GM20000 (cell line): ENCODE data around the gene PHLDA2.

Experiments used
- DNase-seq: peaks from one replicate; pipeline ENCODE4 v3.0.0; 2012; ENCODE audit warnings: low spot score
- TF ChIP-seq, protein P1 (sequence below): IDR thresholded peaks from 2 replicates; pipeline ENCODE4 v1.5.1; 2012; ENCODE audit warnings: mild to moderate bottlenecking, control low read depth; ENCODE audit errors: extremely low read depth, missing control alignments

The PHLDA2 gene

DNA sequence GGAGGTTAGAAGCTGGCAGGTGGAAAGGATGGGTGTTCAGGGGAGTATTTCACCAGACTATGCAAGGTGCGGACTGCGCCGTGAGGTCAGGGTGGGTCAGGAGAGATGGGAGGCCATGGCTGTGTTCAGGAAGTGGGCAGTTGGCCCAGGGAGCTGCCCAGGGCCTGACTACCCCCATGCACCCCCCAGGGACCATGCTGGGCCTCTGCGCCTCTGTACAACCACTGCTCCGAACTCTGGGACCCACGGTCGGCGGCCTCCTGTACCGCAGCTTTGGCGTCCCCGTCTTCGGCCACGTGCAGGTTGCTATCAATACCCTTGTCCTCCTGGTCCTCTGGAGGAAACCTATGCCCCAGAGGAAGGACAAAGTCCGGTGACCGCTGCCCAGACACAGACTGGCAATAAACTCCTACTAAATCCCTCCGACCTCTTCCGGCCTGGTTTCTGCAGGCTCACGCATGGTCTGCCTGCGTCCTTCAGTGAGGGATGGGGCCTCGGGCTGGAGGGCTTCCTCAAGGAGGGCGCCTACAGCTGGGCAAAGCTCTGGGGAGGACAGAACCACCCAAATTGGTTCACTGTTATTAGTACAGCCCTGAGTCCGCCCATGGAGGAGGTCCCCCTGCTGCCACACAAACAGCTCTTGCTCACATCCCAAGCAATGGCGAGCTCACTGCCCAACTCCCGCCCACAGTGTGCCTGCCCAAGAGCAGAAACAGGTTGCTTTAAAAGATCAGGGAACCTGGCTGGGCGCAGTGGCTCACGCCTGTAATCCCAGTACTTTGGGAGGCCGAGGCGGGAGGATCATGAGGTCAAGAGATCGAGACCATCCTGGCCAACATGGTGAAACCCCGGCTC, 4.2 kb downstream of the PHLDA2 start:
- TF ChIP-seq, protein P1, sequence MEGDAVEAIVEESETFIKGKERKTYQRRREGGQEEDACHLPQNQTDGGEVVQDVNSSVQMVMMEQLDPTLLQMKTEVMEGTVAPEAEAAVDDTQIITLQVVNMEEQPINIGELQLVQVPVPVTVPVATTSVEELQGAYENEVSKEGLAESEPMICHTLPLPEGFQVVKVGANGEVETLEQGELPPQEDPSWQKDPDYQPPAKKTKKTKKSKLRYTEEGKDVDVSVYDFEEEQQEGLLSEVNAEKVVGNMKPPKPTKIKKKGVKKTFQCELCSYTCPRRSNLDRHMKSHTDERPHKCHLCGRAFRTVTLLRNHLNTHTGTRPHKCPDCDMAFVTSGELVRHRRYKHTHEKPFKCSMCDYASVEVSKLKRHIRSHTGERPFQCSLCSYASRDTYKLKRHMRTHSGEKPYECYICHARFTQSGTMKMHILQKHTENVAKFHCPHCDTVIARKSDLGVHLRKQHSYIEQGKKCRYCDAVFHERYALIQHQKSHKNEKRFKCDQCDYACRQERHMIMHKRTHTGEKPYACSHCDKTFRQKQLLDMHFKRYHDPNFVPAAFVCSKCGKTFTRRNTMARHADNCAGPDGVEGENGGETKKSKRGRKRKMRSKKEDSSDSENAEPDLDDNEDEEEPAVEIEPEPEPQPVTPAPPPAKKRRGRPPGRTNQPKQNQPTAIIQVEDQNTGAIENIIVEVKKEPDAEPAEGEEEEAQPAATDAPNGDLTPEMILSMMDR: no peak
- no peak for DNase-seq

GRCh38 chr11:2924381-2924780, 4.8 kb downstream of the PHLDA2 start:
- no peak for DNase-seq
- TF ChIP-seq, protein P1: no peak

GRCh38 chr11:2923446-2924375, 5.5 kb downstream of the PHLDA2 start:
- TF ChIP-seq, protein P1: no peak
- no peak for DNase-seq

DNA sequence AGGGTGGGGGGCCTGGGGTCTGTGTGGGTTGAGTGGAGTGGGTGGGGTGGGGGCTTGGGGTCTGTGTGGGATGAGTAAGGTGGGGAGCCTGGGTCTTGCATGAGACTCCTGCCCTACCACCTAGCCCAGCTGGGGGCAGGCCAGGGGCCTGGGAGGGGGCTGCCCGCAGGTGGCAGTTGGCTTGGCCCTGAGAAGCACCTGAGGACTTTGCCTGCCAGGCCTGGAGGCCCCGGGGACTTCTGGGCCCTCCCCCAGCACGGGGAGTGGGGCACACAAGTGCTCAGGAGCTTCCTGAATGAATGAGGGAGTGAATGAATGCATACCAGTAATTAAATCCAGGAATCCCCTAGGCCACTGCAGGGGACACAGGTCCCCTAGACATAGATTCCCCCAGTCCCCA, 6.6 kb downstream of the PHLDA2 start:
- TF ChIP-seq, protein P1: no peak
- DNase-seq: no peak

DNA sequence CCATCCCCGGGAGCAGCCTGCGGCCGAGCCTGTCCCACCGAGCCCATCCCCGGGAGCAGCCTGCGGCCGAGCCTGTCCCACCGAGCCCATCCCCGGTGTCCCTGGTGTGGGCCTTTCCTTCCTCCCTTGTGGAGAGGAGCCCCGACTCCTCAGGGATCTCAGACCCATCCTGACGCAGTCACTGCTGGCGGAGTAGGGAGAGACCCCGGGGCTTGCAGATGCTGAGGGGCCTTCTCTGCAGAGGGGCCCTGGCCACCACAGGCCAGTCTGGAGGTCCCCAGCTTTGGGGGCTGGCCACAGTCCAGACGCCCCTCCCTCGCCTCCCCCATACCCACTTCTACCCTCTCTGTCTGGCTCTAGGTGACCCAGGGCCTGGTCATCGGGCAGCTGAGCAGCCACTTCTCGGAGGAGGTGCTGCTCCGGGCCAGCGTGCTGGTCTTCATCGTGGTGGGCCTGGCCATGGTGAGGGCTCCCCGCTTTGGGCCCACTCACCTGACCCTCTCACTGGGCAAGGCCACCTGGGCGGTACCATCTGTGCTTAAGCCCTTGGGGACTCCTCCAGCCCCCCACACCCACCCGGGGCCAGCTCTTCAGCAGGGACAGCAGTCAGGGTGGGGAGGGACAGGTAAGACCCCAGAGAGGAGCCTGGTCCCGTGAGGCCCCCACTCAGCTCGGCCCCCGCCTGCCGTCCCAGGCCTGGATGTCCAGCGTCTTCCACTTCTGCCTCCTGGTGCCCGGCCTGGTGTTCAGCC, 7.3 kb downstream of the PHLDA2 start:
- DNase-seq: no peak
- TF ChIP-seq, protein P1: no peak

- TF ChIP-seq, protein P1: no peak
- no peak for DNase-seq
Observed at GRCh38 chr11:2921261-2921660, 8.0 kb downstream of the PHLDA2 start.
